ENCODE measurements around the gene KDSR. TPM values are rescaled to one million over a fixed set of nuclear protein-coding genes. Genes with fewer than 3 reads are reported as not detected.

The KDSR gene
- polyA plus RNA-seq, 1 donor from 2014 or later = 14.7 TPM

GRCh38 chr18:63302220-63302619 lies 64.8 kb downstream of the KDSR start:
- Histone ChIP-seq H3K9ac (ENCODE audit: low read length) (no peak overlapping the region), H3K79me2 (replicated peaks; ENCODE audit: insufficient read depth, low read length) (no peaks in the 10 kb centered on the region), H3F3A (ENCODE audit: insufficient read depth, low read length, poor library complexity, severe bottlenecking) (no peaks in the 10 kb centered on the region), H3K4me3 (ENCODE audit: low read length) (no peak overlapping the region), H4K20me1 (ENCODE audit: insufficient read depth) (no peaks in the 10 kb centered on the region), H3K27ac (ENCODE audit: low read length) (no peak overlapping the region), H3K9me2 (ENCODE audit: insufficient read depth, low read length) (no peaks in the 10 kb centered on the region), H3K27me3 (ENCODE audit: insufficient read depth, low read depth, low read length) (no peaks in the 10 kb centered on the region), H3K9me3 (ENCODE audit: low read length) (no peaks in the 10 kb centered on the region), H2AFZ (ENCODE audit: low read depth, low read length) (no peak overlapping the region), H3K36me3 (ENCODE audit: insufficient read depth, low read length) (no peaks in the 10 kb centered on the region), H3K4me2 (ENCODE audit: low read length) (no peak overlapping the region)
- no peak for TF ChIP-seq CTCF (IDR thresholded peaks at IDR 0.05; ENCODE audit: poor library complexity, severe bottlenecking)
- TF ChIP-seq SMC3 (conservative IDR thresholded peaks at IDR 0.05; ENCODE audit: poor library complexity) = no peak
- no peak for TF ChIP-seq EZH2 (IDR thresholded peaks at IDR 0.05; ENCODE audit: borderline replicate concordance, insufficient read depth, low read length, poor library complexity, severe bottlenecking)
- TF ChIP-seq TAF1 (IDR thresholded peaks at IDR 0.05; ENCODE audit: low read depth) = no peak
- TF ChIP-seq POLR2AphosphoS5 (IDR thresholded peaks at IDR 0.05) = no peak
- TF ChIP-seq RAD21 (conservative IDR thresholded peaks at IDR 0.05) = no peak
- no peak for TF ChIP-seq MXI1 (conservative IDR thresholded peaks at IDR 0.05; ENCODE audit: poor library complexity, severe bottlenecking)
- no peak for TF ChIP-seq REST (IDR thresholded peaks at IDR 0.05; ENCODE audit: borderline replicate concordance)
- TF ChIP-seq EP300 (conservative IDR thresholded peaks at IDR 0.05; ENCODE audit: poor library complexity, severe bottlenecking) = no peak

- Histone ChIP-seq H3F3A (ENCODE audit: insufficient read depth, low read length, poor library complexity, severe bottlenecking) (no peaks in the 10 kb centered on the region), H3K36me3 (ENCODE audit: insufficient read depth, low read length) (no peaks in the 10 kb centered on the region), H3K27me3 (ENCODE audit: insufficient read depth, low read depth, low read length) (no peaks in the 10 kb centered on the region), H3K9ac (ENCODE audit: low read length) (no peak overlapping the region), H3K4me2 (ENCODE audit: low read length) (no peak overlapping the region), H3K9me3 (ENCODE audit: low read length) (no peaks in the 10 kb centered on the region), H3K79me2 (replicated peaks; ENCODE audit: insufficient read depth, low read length) (no peaks in the 10 kb centered on the region), H3K4me3 (ENCODE audit: low read length) (no peak overlapping the region), H4K20me1 (ENCODE audit: insufficient read depth) (no peaks in the 10 kb centered on the region), H3K27ac (ENCODE audit: low read length) (no peak overlapping the region), H3K9me2 (ENCODE audit: insufficient read depth, low read length) (no peaks in the 10 kb centered on the region), H2AFZ (ENCODE audit: low read depth, low read length) (no peak overlapping the region)
- TF ChIP-seq POLR2AphosphoS5 (IDR thresholded peaks at IDR 0.05) = no peak
- TF ChIP-seq EZH2 (IDR thresholded peaks at IDR 0.05; ENCODE audit: borderline replicate concordance, insufficient read depth, low read length, poor library complexity, severe bottlenecking) = no peak
- TF ChIP-seq RAD21 (conservative IDR thresholded peaks at IDR 0.05) = no peak
- no peak for TF ChIP-seq REST (IDR thresholded peaks at IDR 0.05; ENCODE audit: borderline replicate concordance)
- TF ChIP-seq CTCF (IDR thresholded peaks at IDR 0.05; ENCODE audit: poor library complexity, severe bottlenecking) = no peak
- TF ChIP-seq EP300 (conservative IDR thresholded peaks at IDR 0.05; ENCODE audit: poor library complexity, severe bottlenecking) = no peak
- TF ChIP-seq TAF1 (IDR thresholded peaks at IDR 0.05; ENCODE audit: low read depth) = no peak
- no peak for TF ChIP-seq SMC3 (conservative IDR thresholded peaks at IDR 0.05; ENCODE audit: poor library complexity)
- TF ChIP-seq MXI1 (conservative IDR thresholded peaks at IDR 0.05; ENCODE audit: poor library complexity, severe bottlenecking) = no peak
Observed at GRCh38 chr18:63301434-63301833, 65.6 kb downstream of the KDSR start.
